Measurements from ENCODE around the gene SOX6.

GRCh38 chr11:16125796-16126195 is 230.6 kb downstream of the SOX6 start:
- TF ChIP-seq CTCF (IDR thresholded peaks at IDR 0.05) (no peak), POLR2AphosphoS5 (IDR thresholded peaks at IDR 0.05) (no peak)
